Loucy (cell line): ENCODE measurements around the gene OTOP1.
"Not testable (repeated sequence)": the region's sequence is repeated elsewhere in the genome, so short reads cannot be mapped to it uniquely, and the experiment has no call there.

ENCODE experiments used
- H2AFZ ChIP-seq: fragments of 200-600 bp; sonication (generic); 2 replicates; pipeline ENCODE4 v1.6.0; 2016; ENCODE audit warnings: antibody characterized with exemption, mild to moderate bottlenecking, low read length, moderate library complexity
- H3F3A ChIP-seq: fragments of 200-600 bp; 2 replicates; pipeline ENCODE4 v1.6.0; 2016; ENCODE audit warnings: antibody characterized with exemption, low read depth, mild to moderate bottlenecking
- H3K27me3 ChIP-seq: fragments of 200-600 bp; sonication (generic); 2 replicates; pipeline ENCODE4 v1.6.1; 2014; ENCODE audit warnings: low read length, mild to moderate bottlenecking; ENCODE audit not compliant: insufficient read depth, poor library complexity, severe bottlenecking
- H3K36me3 ChIP-seq: fragments of 200-600 bp; sonication (generic); 2 replicates; pipeline ENCODE4 v1.6.1; 2016; ENCODE audit warnings: low read length; ENCODE audit not compliant: insufficient read depth
- H3K4me1 ChIP-seq: fragments of 200-600 bp; sonication (generic); 2 replicates; pipeline ENCODE4 v1.5.1; 2014; ENCODE audit warnings: low read length, mild to moderate bottlenecking; ENCODE audit not compliant: insufficient read depth, poor library complexity, severe bottlenecking
- H3K4me2 ChIP-seq: fragments of 200-600 bp; sonication (generic); 2 replicates; pipeline ENCODE4 v1.6.0; 2014; ENCODE audit warnings: antibody characterized with exemption, low read length, low read depth, mild to moderate bottlenecking; ENCODE audit not compliant: poor library complexity, severe bottlenecking
- H3K4me3 ChIP-seq: fragments of 200-600 bp; sonication (generic); 2 replicates; pipeline ENCODE4 v1.5.1; 2014; ENCODE audit warnings: low read length, mild to moderate bottlenecking, mixed read lengths; ENCODE audit not compliant: poor library complexity, severe bottlenecking
- H3K79me2 ChIP-seq: fragments of 200-600 bp; sonication (generic); 2 replicates; pipeline ENCODE4 v1.6.1; 2014; ENCODE audit warnings: low read length; ENCODE audit not compliant: insufficient read depth
- H3K9ac ChIP-seq: fragments of 200-600 bp; sonication (generic); 2 replicates; pipeline ENCODE4 v1.6.0; 2014; ENCODE audit warnings: mild to moderate bottlenecking, low read depth, low read length, moderate library complexity; ENCODE audit not compliant: poor library complexity, severe bottlenecking
- H3K9me2 ChIP-seq: fragments of 200-600 bp; sonication (generic); replicated peaks from 2 replicates; pipeline ENCODE4 v1.6.1; 2016; ENCODE audit warnings: low read depth, low read length, mixed read lengths
- H3K9me3 ChIP-seq: fragments of 200-600 bp; sonication (generic); 2 replicates; pipeline ENCODE4 v1.6.1; 2014; ENCODE audit warnings: mild to moderate bottlenecking, antibody characterized with exemption, low read length, low read depth; ENCODE audit not compliant: insufficient read depth
- H4K20me1 ChIP-seq: fragments of 200-600 bp; sonication (generic); 2 replicates; pipeline ENCODE4 v1.6.0; 2014; ENCODE audit warnings: antibody characterized with exemption, low read length, mild to moderate bottlenecking; ENCODE audit not compliant: insufficient read depth, poor library complexity, severe bottlenecking

The OTOP1 gene

DNA sequence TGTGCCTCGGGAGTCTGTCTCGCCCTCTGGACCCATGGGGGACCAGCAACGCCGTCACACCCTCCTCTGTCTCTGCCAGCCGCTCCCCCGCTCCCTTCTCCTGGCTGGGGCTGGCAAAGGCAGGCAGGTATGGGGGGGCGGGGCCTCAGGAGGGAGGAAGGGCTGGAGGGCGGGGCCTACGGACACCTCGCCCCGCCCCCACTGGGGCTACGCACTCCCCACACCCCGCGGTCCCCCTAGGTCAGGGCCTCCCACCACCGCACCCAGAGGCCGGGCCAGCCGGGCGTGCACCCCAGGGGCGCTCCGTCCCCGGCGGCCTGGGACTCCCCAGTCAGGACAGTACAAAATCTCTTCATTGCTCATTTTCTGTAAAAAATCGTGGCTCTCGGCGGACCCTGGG, 84.0 kb downstream of the OTOP1 start:
- H3K27me3 ChIP-seq, H3F3A ChIP-seq, H3K9me2 ChIP-seq, H3K36me3 ChIP-seq, H3K4me1 ChIP-seq, H3K79me2 ChIP-seq, H3K4me2 ChIP-seq, H3K9ac ChIP-seq, H2AFZ ChIP-seq, H3K9me3 ChIP-seq, H3K4me3 ChIP-seq, H4K20me1 ChIP-seq: not testable (repeated sequence)

DNA sequence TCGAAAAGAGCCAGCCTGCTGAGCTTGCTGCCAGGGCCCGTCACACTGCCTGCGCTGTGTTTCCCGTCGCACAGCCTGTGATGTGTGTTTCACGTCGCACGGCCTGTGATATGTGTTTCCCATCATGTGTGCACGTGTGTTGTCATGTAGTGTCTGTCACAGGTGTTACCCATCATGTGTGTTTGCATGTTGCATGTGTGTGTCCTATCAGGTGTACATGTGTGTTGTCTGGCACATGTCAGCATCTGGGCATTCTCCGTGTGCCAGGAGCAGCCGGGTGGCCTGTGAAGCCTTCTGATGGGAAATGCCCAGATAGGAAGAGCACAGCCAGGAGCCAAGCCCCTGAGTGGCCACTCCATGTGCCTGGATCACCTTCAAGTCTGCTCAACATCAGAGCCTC, 85.5 kb downstream of the OTOP1 start:
- not testable (repeated sequence) for H3K27me3 ChIP-seq, H3K9me2 ChIP-seq, H3K4me2 ChIP-seq, H3K79me2 ChIP-seq, H3K4me3 ChIP-seq, H4K20me1 ChIP-seq, H3F3A ChIP-seq, H3K9me3 ChIP-seq, H3K4me1 ChIP-seq, H3K9ac ChIP-seq, H3K36me3 ChIP-seq, H2AFZ ChIP-seq
